Psoas muscle (tissue), 8 donors: Measurements from ENCODE around the gene CBFA2T2. TPM values are rescaled to one million over a fixed set of nuclear protein-coding genes. Genes with fewer than 3 reads are reported as not detected.

Experiments used
- ATAC-seq, 4 donors: fragments of 200-7000 bp; cut with Tn5 transposase; one replicate each; pipeline ENCODE4 v1.9.1; 2020; ENCODE audit warnings: moderate library complexity in 3 of 4, mild to moderate bottlenecking in 2 of 4
- DNase-seq, 2 donors: peaks; one replicate each; pipeline ENCODE4 v3.0.0-alpha.2; 2020
- H3K27ac ChIP-seq: fragments of 200-600 bp; one replicate; pipeline ENCODE4 v1.8.0; 2022
- H3K27me3 ChIP-seq, 3 donors: fragments of 200-600 bp in 1 of 3; one replicate each; pipeline versions ENCODE4 v1.6.1 to v1.8.0; 2013 to 2022; ENCODE audit warnings: low read length in 2 of 3, mild to moderate bottlenecking in 2 of 3, moderate library complexity in 1 of 3; ENCODE audit not compliant: insufficient read depth in 3 of 3
- H3K36me3 ChIP-seq, 2 donors: fragments of 200-600 bp in 1 of 2; one replicate each; pipeline versions ENCODE4 v1.6.1 to v1.8.0; 2013 to 2022; ENCODE audit warnings: low read depth in 1 of 2, mild to moderate bottlenecking in 1 of 2, moderate library complexity in 1 of 2; ENCODE audit not compliant: insufficient read depth in 1 of 2
- H3K4me1 ChIP-seq: fragments of 200-600 bp; one replicate; pipeline ENCODE4 v1.8.0; 2022
- H3K4me3 ChIP-seq: fragments of 200-600 bp; one replicate; pipeline ENCODE4 v1.8.0; 2022; ENCODE audit warnings: mild to moderate bottlenecking
- H3K9me3 ChIP-seq: fragments of 200-600 bp; one replicate; pipeline ENCODE4 v1.8.0; 2022
- WGBS, 3 donors: extraction: QIAGEN DNeasy Blood & Tissue Kit; methylation state at CpG; one replicate each; pipeline versions ENCODE4 v1.1.6 to v1.1.7; 2013; 5-methylcytosine and 5-hydroxymethylcytosine counted together
- intact Hi-C, 2 donors: fragments of 100-400 bp; cut with DNase I; formaldehyde crosslinking; loops; one replicate each; pipeline versions ENCODE4 v1.11.0 to v1.14.2; 2022
- polyA plus RNA-seq, 3 donors: library from polyadenylated mRNA; stranded (reverse); fragments of 200-250 nt; gene quantifications; one replicate each; pipeline ENCODE4 v1.2.3, GENCODE V29; 2013
- total RNA-seq, 4 donors: library from RNA; stranded (reverse); fragmentation: NEBNext Ultra II Directional in 2 of 4; extraction: Animal tissue kit (Norgen Biotek cat#: 25700) in 2 of 4; gene quantifications; one replicate each; pipeline versions ENCODE4 v1.2.1 to v1.2.4, GENCODE V29; 2021 to 2023
- TF ChIP-seq, protein P1 (sequence below): fragments of 200-600 bp; IDR thresholded peaks from one replicate; pipeline ENCODE4 v1.8.0; 2022; ENCODE audit warnings: antibody characterized with exemption
- donor health status: healthy with polysubstance abuse.
- donor health status: DM: no; HTN: no; CAD: no; lungs with moderate emphysema.
- donor health status: Bipolar disorder and iron deficiency.
- donor health status: healthy.
- donor health status: DM: yes; HTN: yes; CAD: no.
- donor health status: DM: no; HTN: no; CAD: no.
- donor health status: DM: no; HTN: no; CAD: no.
- donor health status: DM: yes; HTN: yes; CAD: no.

CBFA2T2 gene
- total and polyA plus RNA-seq, 7 donors = 3.8 to 9.3 (median 7.0) TPM

DNA sequence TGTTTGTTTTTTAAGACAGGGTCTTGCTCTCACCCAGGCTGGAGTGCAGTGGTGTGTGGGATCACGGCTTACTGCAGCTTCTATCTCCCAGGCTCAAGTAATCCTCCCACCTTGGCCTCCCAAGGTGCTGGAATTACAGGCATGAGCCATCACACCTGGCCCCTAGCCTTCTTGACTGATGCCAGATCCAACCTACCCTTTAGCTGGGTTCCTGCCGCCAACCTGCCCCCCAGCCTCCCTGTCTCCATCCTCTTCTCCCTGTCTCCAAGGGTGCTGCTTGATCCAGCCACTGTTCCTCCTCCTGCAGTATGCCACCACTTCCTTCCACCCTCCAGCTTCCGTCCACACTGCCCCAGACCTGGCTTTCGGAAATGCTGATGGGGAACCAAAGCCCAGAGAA, 169.0 kb downstream of the CBFA2T2 start:
- TF ChIP-seq, protein P1, sequence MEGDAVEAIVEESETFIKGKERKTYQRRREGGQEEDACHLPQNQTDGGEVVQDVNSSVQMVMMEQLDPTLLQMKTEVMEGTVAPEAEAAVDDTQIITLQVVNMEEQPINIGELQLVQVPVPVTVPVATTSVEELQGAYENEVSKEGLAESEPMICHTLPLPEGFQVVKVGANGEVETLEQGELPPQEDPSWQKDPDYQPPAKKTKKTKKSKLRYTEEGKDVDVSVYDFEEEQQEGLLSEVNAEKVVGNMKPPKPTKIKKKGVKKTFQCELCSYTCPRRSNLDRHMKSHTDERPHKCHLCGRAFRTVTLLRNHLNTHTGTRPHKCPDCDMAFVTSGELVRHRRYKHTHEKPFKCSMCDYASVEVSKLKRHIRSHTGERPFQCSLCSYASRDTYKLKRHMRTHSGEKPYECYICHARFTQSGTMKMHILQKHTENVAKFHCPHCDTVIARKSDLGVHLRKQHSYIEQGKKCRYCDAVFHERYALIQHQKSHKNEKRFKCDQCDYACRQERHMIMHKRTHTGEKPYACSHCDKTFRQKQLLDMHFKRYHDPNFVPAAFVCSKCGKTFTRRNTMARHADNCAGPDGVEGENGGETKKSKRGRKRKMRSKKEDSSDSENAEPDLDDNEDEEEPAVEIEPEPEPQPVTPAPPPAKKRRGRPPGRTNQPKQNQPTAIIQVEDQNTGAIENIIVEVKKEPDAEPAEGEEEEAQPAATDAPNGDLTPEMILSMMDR = no peak
- H3K27ac ChIP-seq = no peak overlapping the region
- ATAC-seq (no peak), DNase-seq (no peak)
- no peaks in the 10 kb centered on the region for H3K9me3 ChIP-seq
- H3K36me3 ChIP-seq = peaks cover 0 to 58% of the 10 kb centered on the region in 2 donors
- intact Hi-C loops = no loop called here
- no peaks in the 10 kb centered on the region for H3K27me3 ChIP-seq
- 91 to 99% (median 96%) methylated on average over 4 of the region's 4 CpGs for WGBS, 3 donors
- peaks cover 10% of the 10 kb centered on the region for H3K4me1 ChIP-seq
- H3K4me3 ChIP-seq = no peak overlapping the region

GRCh38 chr20:33659341-33660034, 169.6 kb downstream of the CBFA2T2 start:
- intact Hi-C loops = no loop called here
- TF ChIP-seq, protein P1 = no peak
- WGBS, 3 donors = 92 to 94% (median 94%) methylated on average over 30 to 32 of the region's 32 CpGs
- Histone ChIP-seq H3K27ac (no peak overlapping the region), H3K9me3 (no peaks in the 10 kb centered on the region), H3K36me3 (peaks cover 0 to 58% of the 10 kb centered on the region in 2 donors), H3K4me3 (no peak overlapping the region), H3K27me3 (no peaks in the 10 kb centered on the region), H3K4me1 (peaks cover 14% of the 10 kb centered on the region)
- ATAC-seq (no peak), DNase-seq (no peak)

DNA sequence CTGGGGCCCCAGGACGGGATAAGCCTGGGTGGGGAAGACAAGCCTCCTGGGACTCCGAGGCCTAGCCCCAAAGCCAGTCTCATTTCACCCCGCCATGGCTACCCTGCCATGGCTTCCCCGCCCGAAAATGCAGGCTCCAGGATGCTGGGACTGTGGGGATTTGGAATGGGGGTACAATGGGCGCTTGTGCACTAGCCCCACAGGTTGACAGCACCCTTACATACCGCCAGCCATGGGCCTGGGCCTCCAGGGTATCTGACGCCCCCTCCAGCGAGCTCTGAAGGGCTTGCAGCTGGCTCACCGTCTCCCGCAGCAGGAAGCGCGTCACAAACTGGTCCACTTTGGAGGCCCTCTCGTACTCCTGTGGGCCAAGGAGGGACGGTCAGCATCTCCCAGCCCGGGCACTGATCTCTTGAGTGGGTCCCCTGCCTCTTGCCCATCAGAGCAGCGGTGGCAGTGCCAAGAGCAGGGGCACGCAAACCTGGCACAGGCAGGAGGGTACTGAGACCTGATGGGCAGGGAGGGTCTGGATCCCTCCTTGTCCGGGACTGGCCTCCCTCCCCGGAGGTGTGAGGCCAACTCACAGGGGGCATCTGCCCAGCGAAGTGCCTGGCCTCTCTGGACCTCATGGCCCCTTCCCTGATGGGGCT, 170.3 kb downstream of the CBFA2T2 start:
- ATAC-seq (no peak), DNase-seq (no peak)
- Histone ChIP-seq H3K27ac (no peak overlapping the region), H3K4me3 (no peak overlapping the region), H3K9me3 (no peaks in the 10 kb centered on the region), H3K4me1 (peaks cover 16% of the 10 kb centered on the region), H3K27me3 (no peaks in the 10 kb centered on the region), H3K36me3 (peaks cover 0 to 58% of the 10 kb centered on the region in 2 donors)
- intact Hi-C loops = no loop called here
- WGBS, 3 donors = 89 to 93% (median 90%) methylated on average over 21 of the region's 21 CpGs
- TF ChIP-seq, protein P1 = no peak

DNA sequence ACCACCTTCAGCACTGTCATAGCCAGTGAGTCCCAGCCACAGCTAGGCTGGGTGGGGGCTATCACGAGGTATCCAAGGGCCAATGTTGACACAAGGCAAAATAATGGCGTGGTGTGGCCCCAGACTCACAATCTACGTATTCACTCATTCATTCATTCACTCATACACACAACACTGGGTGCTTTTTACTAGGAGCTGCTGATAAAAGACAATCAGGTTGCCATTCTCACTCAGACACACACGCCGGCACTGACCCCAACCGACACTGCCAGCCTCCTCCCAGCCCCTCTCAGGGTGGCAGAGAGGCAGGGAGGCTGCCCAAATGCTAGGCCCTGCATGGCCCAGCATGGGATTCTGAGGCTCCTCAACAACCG, 170.8 kb downstream of the CBFA2T2 start:
- ATAC-seq (no peak), DNase-seq (no peak)
- WGBS, 3 donors = 91 to 93% (median 91%) methylated on average over 7 of the region's 7 CpGs
- H3K9me3 ChIP-seq = no peaks in the 10 kb centered on the region
- H3K4me1 ChIP-seq = peaks cover 16% of the 10 kb centered on the region
- intact Hi-C loops = no loop called here
- no peaks in the 10 kb centered on the region for H3K27me3 ChIP-seq
- H3K27ac ChIP-seq = no peak overlapping the region
- H3K36me3 ChIP-seq = peaks cover 0 to 55% of the 10 kb centered on the region in 2 donors
- TF ChIP-seq, protein P1 = no peak
- H3K4me3 ChIP-seq = no peak overlapping the region
